GM18909 (cell line): ENCODE results near the gene BBIP1.

Experiments used
- ATAC-seq: cut with Tn5 transposase; IDR thresholded peaks from one replicate; pipeline ENCODE4 v1.9.1; 2021; ENCODE audit warnings: mild to moderate bottlenecking; ENCODE audit not compliant: unreplicated experiment, poor library complexity

BBIP1 gene

DNA sequence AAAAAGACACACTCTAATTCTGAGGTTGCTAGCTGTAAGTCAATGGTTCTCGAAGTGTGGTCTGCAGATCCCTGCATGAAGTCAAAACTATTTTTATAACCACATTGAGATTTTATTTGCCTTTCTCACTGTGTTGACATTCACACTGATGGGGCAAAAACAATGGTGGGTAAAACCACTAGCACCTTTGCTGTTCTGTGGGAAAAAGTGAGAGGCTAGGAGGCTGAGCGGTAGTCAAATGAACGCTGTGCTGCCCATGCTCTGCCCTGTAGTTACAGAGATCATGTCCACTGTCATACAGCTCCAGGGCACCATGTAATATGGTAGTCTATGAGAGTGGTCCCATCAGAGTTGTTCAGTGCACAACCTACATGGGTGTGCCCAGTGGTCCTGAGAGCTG is 68.9 kb downstream of the BBIP1 start:
- ATAC-seq = no peak
